Subcutaneous adipose tissue (tissue), 4 donors: Measurements from ENCODE around the gene FUOM. TPM values are rescaled to one million over a fixed set of nuclear protein-coding genes. Genes with fewer than 3 reads are reported as not detected.

Source experiments
- CTCF ChIP-seq: fragments of 450-650 bp; IDR thresholded peaks from one replicate; pipeline ENCODE4 v1.5.1; 2016; ENCODE audit warnings: low read depth, mild to moderate bottlenecking, control low read depth, antibody characterized with exemption, moderate library complexity
- total RNA-seq, 4 donors: library from RNA; depleted of rRNA; stranded (reverse); fragments of >200 nt; gene quantifications; one replicate each; pipeline ENCODE4 v1.1.0, GENCODE V29; 2016

Gene FUOM
- total RNA-seq, 4 donors from 2014 or later: 16.5 to 43.2 (median 29.6) TPM

- TF ChIP-seq CTCF: no peak
These were observed 35.7 kb upstream of the FUOM start for GRCh38 chr10:133393401-133394063.

- TF ChIP-seq CTCF: no peak
These were observed 34.1 kb upstream of the FUOM start for GRCh38 chr10:133391761-133392518.

GRCh38 chr10:133391249-133391635 is 33.4 kb upstream of the FUOM start:
- no peak for TF ChIP-seq CTCF

GRCh38 chr10:133390597-133391248 is 32.9 kb upstream of the FUOM start:
- TF ChIP-seq CTCF: no peak

- no peak for TF ChIP-seq CTCF
These were observed 31.4 kb upstream of the FUOM start for GRCh38 chr10:133388973-133389818.

GRCh38 chr10:133388236-133388972 is 30.6 kb upstream of the FUOM start:
- TF ChIP-seq CTCF: no peak
